Effector memory CD4-positive, alpha-beta T cell (primary cell): ENCODE data around the gene ZIC2.
"Not testable (repeated sequence)": the region's sequence is repeated elsewhere in the genome, so short reads cannot be mapped to it uniquely, and the experiment has no call there.

Experiments
- DNase-seq, 3 donors: peaks; one replicate each; pipeline ENCODE4 v3.0.0-alpha.2; 2020
- H3K27ac ChIP-seq: 2 replicates; pipeline ENCODE4 v1.7.0; 2013; ENCODE audit warnings: mild to moderate bottlenecking, low read length, moderate library complexity; ENCODE audit not compliant: insufficient read depth, poor library complexity, severe bottlenecking
- H3K27me3 ChIP-seq: replicated peaks from 2 replicates; pipeline ENCODE4 v1.7.0; 2013; ENCODE audit warnings: mild to moderate bottlenecking, low read length; ENCODE audit not compliant: insufficient read depth, control insufficient read depth, poor library complexity, severe bottlenecking
- H3K36me3 ChIP-seq: 2 replicates; pipeline ENCODE4 v1.7.0; 2013; ENCODE audit warnings: mild to moderate bottlenecking, low read length, moderate library complexity; ENCODE audit not compliant: control insufficient read depth, insufficient read depth
- H3K4me1 ChIP-seq: 2 replicates; pipeline ENCODE4 v1.7.0; 2013; ENCODE audit warnings: low read length, mild to moderate bottlenecking; ENCODE audit not compliant: control insufficient read depth, insufficient read depth, poor library complexity, severe bottlenecking
- H3K4me3 ChIP-seq: 2 replicates; pipeline ENCODE4 v1.7.0; 2013; ENCODE audit warnings: low read length, low read depth, mild to moderate bottlenecking; ENCODE audit not compliant: insufficient read depth, poor library complexity, severe bottlenecking
- H3K9me3 ChIP-seq: 2 replicates; pipeline ENCODE4 v1.7.0; 2013; ENCODE audit warnings: mild to moderate bottlenecking, low read length, moderate library complexity; ENCODE audit not compliant: control insufficient read depth
- total RNA-seq, 3 donors: gene quantifications; one replicate each; lab custom pipeline; 2026; lab: John Stamatoyannopoulos, UW

ZIC2 gene
- 0 reads per million in 3 donors for total RNA-seq

DNA sequence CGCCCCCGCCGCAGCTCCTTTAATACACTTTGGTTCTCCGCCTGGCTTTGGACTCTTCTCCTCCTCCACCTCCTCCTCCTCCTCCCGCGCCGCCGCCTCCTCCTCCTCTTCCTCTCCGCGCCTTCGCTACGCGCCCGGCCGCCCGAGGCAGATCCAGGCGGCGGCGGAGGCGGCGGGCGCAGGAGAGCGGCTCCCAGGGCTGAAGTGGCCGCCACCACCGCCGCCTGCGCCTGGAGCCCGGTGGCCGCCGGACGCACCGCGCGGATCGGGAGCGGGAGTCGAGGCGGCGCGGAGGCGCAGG, at the start of gene ZIC2:
Gene ZIC2, plus strand, starts transcription at position 50 of the 301 bp plus-strand sequence. CDS start 281 bp downstream, outside the sequence.
- Histone ChIP-seq H3K9me3 (peaks cover 17% of the 10 kb centered on the region), H3K36me3 (no peaks in the 10 kb centered on the region), H3K4me1 (peaks cover 28% of the 10 kb centered on the region), H3K4me3 (peak within 1 kb of the TSS; percentile 38), H3K27me3 (peaks cover 90% of the 10 kb centered on the region), H3K27ac (no peak within 1 kb of the TSS)
- no peak for DNase-seq

- H3K4me3 ChIP-seq, result no peak overlapping the region
- H3K36me3 ChIP-seq, result no peaks in the 10 kb centered on the region
- no peak for DNase-seq
- no peaks in the 10 kb centered on the region for H3K9me3 ChIP-seq
- no peak overlapping the region for H3K27ac ChIP-seq
- no peaks in the 10 kb centered on the region for H3K27me3 ChIP-seq
- H3K4me1 ChIP-seq, result no peaks in the 10 kb centered on the region
Measured at GRCh38 chr13:99932912-99933311, 48.7 kb upstream of the ZIC2 start.

DNA sequence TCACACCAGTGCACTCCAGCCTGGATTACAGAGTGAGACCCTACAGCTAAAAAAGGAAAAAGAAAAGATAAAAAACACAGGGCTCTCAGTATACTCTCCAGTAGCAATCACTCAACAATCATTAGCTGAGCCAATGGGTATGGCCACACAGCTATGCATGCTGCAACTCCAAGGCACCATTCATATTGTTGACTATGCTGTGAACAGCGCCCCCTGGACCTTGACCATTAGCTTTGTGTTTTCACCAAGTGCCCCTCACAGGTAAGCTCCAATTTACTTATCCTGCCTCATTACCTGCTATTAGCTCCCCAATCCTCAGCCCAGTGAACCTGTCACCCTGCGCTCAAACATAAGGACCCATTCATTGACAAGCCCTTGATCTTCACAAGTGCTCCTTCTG, 45.8 kb upstream of the ZIC2 start:
- no peak overlapping the region for H3K4me3 ChIP-seq
- H3K27ac ChIP-seq, result no peak overlapping the region
- no peaks in the 10 kb centered on the region for H3K4me1 ChIP-seq
- no peak for DNase-seq
- no peaks in the 10 kb centered on the region for H3K9me3 ChIP-seq
- H3K27me3 ChIP-seq, result no peaks in the 10 kb centered on the region
- H3K36me3 ChIP-seq, result no peaks in the 10 kb centered on the region

GRCh38 chr13:99938635-99939034, 42.9 kb upstream of the ZIC2 start:
- no peaks in the 10 kb centered on the region for H3K9me3 ChIP-seq
- no peaks in the 10 kb centered on the region for H3K4me1 ChIP-seq
- H3K4me3 ChIP-seq, result no peak overlapping the region
- no peak overlapping the region for H3K27ac ChIP-seq
- no peaks in the 10 kb centered on the region for H3K36me3 ChIP-seq
- H3K27me3 ChIP-seq, result no peaks in the 10 kb centered on the region
- DNase-seq, result no peak

GRCh38 chr13:99941086-99941485, 40.5 kb upstream of the ZIC2 start:
- Histone ChIP-seq H3K4me3 (no peak overlapping the region), H3K36me3 (no peaks in the 10 kb centered on the region), H3K4me1 (no peaks in the 10 kb centered on the region), H3K27me3 (no peaks in the 10 kb centered on the region), H3K27ac (no peak overlapping the region), H3K9me3 (no peaks in the 10 kb centered on the region)
- DNase-seq, result no peak

- Histone ChIP-seq H3K9me3 (no peaks in the 10 kb centered on the region), H3K27me3 (no peaks in the 10 kb centered on the region), H3K4me1 (no peaks in the 10 kb centered on the region), H3K4me3 (no peak overlapping the region), H3K36me3 (no peaks in the 10 kb centered on the region), H3K27ac (no peak overlapping the region)
- DNase-seq, result no peak
Measured at GRCh38 chr13:99941911-99942310, 39.7 kb upstream of the ZIC2 start.

- no peak for DNase-seq
- Histone ChIP-seq H3K27ac (no peak overlapping the region), H3K4me1 (no peaks in the 10 kb centered on the region), H3K36me3 (no peaks in the 10 kb centered on the region), H3K4me3 (no peak overlapping the region), H3K9me3 (no peaks in the 10 kb centered on the region), H3K27me3 (no peaks in the 10 kb centered on the region)
Measured at GRCh38 chr13:99944102-99944501, 37.5 kb upstream of the ZIC2 start.

- Histone ChIP-seq H3K36me3 (no peaks in the 10 kb centered on the region), H3K4me1 (no peaks in the 10 kb centered on the region), H3K4me3 (no peak overlapping the region), H3K27me3 (peaks cover 2% of the 10 kb centered on the region), H3K9me3 (no peaks in the 10 kb centered on the region), H3K27ac (no peak overlapping the region)
- DNase-seq, result no peak
Measured at GRCh38 chr13:99944606-99945005, 37.0 kb upstream of the ZIC2 start.

DNA sequence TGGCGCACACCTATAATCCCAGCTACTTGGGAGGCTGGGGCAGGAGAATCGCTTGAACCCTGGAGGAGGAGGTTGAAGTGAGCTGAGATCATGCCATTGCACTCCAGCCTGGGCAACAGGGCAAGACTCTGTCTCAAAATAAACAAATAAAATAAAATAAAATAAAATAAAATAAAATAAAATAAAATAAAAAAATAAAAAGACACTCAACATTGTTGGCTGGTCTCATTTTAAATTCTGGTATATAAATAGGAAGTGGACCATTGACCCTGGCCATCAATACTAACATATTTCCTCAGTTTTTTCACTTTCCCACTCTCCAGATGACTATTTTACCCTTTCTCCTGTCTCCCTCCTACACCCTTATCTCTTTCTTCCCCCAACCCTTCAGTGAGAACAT, 36.1 kb upstream of the ZIC2 start:
- H3K36me3 ChIP-seq, H3K27ac ChIP-seq, DNase-seq, H3K9me3 ChIP-seq, H3K4me3 ChIP-seq, H3K4me1 ChIP-seq, H3K27me3 ChIP-seq: not testable (repeated sequence)

DNA sequence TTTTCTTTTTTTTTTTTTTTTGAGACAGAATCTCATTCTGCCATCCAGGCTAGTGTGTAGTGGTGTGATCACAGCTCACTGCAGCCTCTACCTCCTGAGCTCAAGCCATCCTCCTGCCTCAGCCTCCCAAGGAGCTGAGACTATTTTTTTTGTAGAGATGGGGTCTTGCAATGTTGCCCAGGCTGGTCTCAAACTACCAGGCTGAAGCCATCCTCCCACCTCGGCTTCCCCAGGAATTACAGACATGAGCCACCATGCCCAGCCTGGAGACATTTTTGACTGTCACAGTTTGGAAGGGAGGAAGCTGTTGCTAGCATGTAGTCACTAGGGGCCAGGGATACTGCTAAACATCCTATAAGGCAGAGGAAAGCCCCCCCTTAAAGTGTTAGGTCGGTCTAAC, 33.9 kb upstream of the ZIC2 start:
- Histone ChIP-seq H3K9me3 (no peaks in the 10 kb centered on the region), H3K36me3 (no peaks in the 10 kb centered on the region), H3K4me3 (no peak overlapping the region), H3K27ac (no peak overlapping the region), H3K4me1 (no peaks in the 10 kb centered on the region), H3K27me3 (peaks cover 2% of the 10 kb centered on the region)
- no peak for DNase-seq

DNA sequence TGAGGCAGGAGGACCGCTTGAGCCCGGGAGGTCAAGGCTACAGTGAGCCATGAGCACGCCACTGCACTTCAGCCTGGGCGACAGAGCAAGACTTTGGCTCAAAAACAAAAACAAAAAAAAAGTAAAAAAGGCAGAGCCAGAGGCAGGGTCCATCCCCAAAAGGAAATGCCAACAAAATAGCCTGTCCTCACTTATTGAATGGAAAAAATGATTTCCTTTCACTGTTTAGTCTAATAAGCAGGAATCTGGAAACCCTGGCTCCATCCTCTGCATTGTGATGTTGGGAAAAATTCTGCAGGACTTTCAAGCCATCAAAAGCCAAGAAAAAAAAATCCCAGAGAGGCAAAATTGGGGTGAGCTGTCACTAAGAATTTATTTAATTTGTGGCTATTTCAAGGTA, 33.2 kb upstream of the ZIC2 start:
- no peaks in the 10 kb centered on the region for H3K9me3 ChIP-seq
- H3K4me1 ChIP-seq, result no peaks in the 10 kb centered on the region
- H3K4me3 ChIP-seq, result no peak overlapping the region
- peaks cover 2% of the 10 kb centered on the region for H3K27me3 ChIP-seq
- H3K36me3 ChIP-seq, result no peaks in the 10 kb centered on the region
- DNase-seq, result no peak
- no peak overlapping the region for H3K27ac ChIP-seq
